ENCODE data around the gene TCAIM. TPM values are rescaled to one million over a fixed set of nuclear protein-coding genes. Genes with fewer than 3 reads are reported as not detected.

Gene TCAIM
- total RNA-seq, 1 donor from 2014 or later: 17.0 TPM

GRCh38 chr3:44409640-44410410 is 71.3 kb downstream of the TCAIM start:
- no peaks in the 10 kb centered on the region for H3K27me3 ChIP-seq
- H3K27ac ChIP-seq: no peak overlapping the region
- H3K4me1 ChIP-seq: no peaks in the 10 kb centered on the region
- no peaks in the 10 kb centered on the region for H3K36me3 ChIP-seq
- TF ChIP-seq CTCF (IDR thresholded peaks at IDR 0.05): no peak
- DNase-seq (ENCODE audit: low spot score in 2 of 2): no peak
- intact Hi-C loops (cut with DNase I): no loop called here
- H3K4me3 ChIP-seq: no peak overlapping the region
- no peaks in the 10 kb centered on the region for H3K9me3 ChIP-seq

- Histone ChIP-seq H3K27me3 (no peaks in the 10 kb centered on the region), H3K4me3 (no peak overlapping the region), H3K9me3 (no peaks in the 10 kb centered on the region), H3K4me1 (no peaks in the 10 kb centered on the region), H3K36me3 (no peaks in the 10 kb centered on the region), H3K27ac (no peak overlapping the region)
- intact Hi-C loops (cut with DNase I): no loop called here
- no peak for DNase-seq (ENCODE audit: low spot score in 2 of 2)
- no peak for TF ChIP-seq CTCF (IDR thresholded peaks at IDR 0.05)
Measured at GRCh38 chr3:44411031-44411645, 72.6 kb downstream of the TCAIM start.

- TF ChIP-seq CTCF (IDR thresholded peaks at IDR 0.05): no peak
- DNase-seq (ENCODE audit: low spot score in 2 of 2): no peak
- no peak overlapping the region for H3K27ac ChIP-seq
- no peaks in the 10 kb centered on the region for H3K36me3 ChIP-seq
- no peaks in the 10 kb centered on the region for H3K9me3 ChIP-seq
- no peaks in the 10 kb centered on the region for H3K27me3 ChIP-seq
- intact Hi-C loops (cut with DNase I): no loop called here
- H3K4me1 ChIP-seq: no peaks in the 10 kb centered on the region
- no peak overlapping the region for H3K4me3 ChIP-seq
Measured at GRCh38 chr3:44412365-44412764, 73.8 kb downstream of the TCAIM start.

GRCh38 chr3:44414517-44415090 is 76.0 kb downstream of the TCAIM start:
- H3K27ac ChIP-seq: no peak overlapping the region
- no peak for TF ChIP-seq CTCF (IDR thresholded peaks at IDR 0.05)
- H3K36me3 ChIP-seq: no peaks in the 10 kb centered on the region
- H3K27me3 ChIP-seq: no peaks in the 10 kb centered on the region
- no peak overlapping the region for H3K4me3 ChIP-seq
- no peak for DNase-seq (ENCODE audit: low spot score in 2 of 2)
- no peaks in the 10 kb centered on the region for H3K4me1 ChIP-seq
- intact Hi-C loops (cut with DNase I): no loop called here
- no peaks in the 10 kb centered on the region for H3K9me3 ChIP-seq

- Histone ChIP-seq H3K27ac (no peak overlapping the region), H3K36me3 (no peaks in the 10 kb centered on the region), H3K27me3 (no peaks in the 10 kb centered on the region), H3K4me1 (no peaks in the 10 kb centered on the region), H3K4me3 (no peak overlapping the region), H3K9me3 (no peaks in the 10 kb centered on the region)
- no peak for TF ChIP-seq CTCF (IDR thresholded peaks at IDR 0.05)
- intact Hi-C loops (cut with DNase I): no loop called here
- DNase-seq (ENCODE audit: low spot score in 2 of 2): no peak
Measured at GRCh38 chr3:44415421-44415820, 76.9 kb downstream of the TCAIM start.

All from ascending aorta (tissue), 2 donors.